ENCODE measurements around the gene COX6B1.

DNA sequence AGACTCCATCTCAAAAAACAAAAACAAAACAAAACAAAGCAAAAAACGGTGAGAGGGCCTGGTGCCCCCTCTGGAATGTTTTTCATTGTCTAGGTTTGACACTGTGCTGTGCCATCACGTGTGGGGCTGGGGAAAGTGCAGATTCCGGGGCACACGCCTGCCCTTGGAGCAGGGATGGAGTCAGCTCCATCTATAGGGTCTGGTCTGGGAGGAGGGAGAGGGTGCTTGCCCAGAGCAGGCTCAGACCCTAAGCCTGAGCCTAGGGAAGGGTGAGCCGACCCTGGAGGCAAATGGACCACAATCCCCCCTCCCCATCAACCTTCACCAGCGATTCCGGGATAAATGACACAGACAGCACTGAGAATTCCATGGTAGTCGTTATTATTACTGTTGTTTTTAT is 45.3 kb downstream of the COX6B1 start:
- TF ChIP-seq CEBPB (IDR thresholded peaks at IDR 0.05; ENCODE audit: low read depth, low read length) (no peak), POLR2AphosphoS5 (IDR thresholded peaks at IDR 0.05; ENCODE audit: low read depth, low read length) (no peak), ZNF274 (IDR thresholded peaks at IDR 0.05; ENCODE audit: borderline replicate concordance, extremely low read depth, low read length) (no peak), POLR2A (IDR thresholded peaks at IDR 0.05; ENCODE audit: control extremely low read depth in 1 of 2, low read depth in 2 of 2, low read length in 2 of 2) (no peak), CBX5 (IDR thresholded peaks at IDR 0.05; ENCODE audit: low read depth, low read length) (no peak), EZH2 (IDR thresholded peaks at IDR 0.05; ENCODE audit: low read depth, low read length, severe bottlenecking) (no peak), TBP (IDR thresholded peaks at IDR 0.05; ENCODE audit: low read depth, low read length) (no peak), SIN3A (conservative IDR thresholded peaks at IDR 0.05 in 1 of 2, IDR thresholded peaks at IDR 0.05 in 1 of 2; ENCODE audit: low read depth in 1 of 2, low read length in 2 of 2) (no peak), RFX5 (IDR thresholded peaks at IDR 0.05; ENCODE audit: borderline replicate concordance, low read depth, low read length) (no peak), SUZ12 (IDR thresholded peaks at IDR 0.05; ENCODE audit: low read length) (no peak), RBBP5 (IDR thresholded peaks at IDR 0.05; ENCODE audit: borderline replicate concordance, low read depth, low read length) (no peak)
- TF ChIP-seq, protein P1, sequence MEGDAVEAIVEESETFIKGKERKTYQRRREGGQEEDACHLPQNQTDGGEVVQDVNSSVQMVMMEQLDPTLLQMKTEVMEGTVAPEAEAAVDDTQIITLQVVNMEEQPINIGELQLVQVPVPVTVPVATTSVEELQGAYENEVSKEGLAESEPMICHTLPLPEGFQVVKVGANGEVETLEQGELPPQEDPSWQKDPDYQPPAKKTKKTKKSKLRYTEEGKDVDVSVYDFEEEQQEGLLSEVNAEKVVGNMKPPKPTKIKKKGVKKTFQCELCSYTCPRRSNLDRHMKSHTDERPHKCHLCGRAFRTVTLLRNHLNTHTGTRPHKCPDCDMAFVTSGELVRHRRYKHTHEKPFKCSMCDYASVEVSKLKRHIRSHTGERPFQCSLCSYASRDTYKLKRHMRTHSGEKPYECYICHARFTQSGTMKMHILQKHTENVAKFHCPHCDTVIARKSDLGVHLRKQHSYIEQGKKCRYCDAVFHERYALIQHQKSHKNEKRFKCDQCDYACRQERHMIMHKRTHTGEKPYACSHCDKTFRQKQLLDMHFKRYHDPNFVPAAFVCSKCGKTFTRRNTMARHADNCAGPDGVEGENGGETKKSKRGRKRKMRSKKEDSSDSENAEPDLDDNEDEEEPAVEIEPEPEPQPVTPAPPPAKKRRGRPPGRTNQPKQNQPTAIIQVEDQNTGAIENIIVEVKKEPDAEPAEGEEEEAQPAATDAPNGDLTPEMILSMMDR (IDR thresholded peaks at IDR 0.05; ENCODE audit: control extremely low read depth in 1 of 3, insufficient read depth in 1 of 3, low read depth in 1 of 3, low read length in 3 of 3): no peak
- TF ChIP-seq, protein P2, sequence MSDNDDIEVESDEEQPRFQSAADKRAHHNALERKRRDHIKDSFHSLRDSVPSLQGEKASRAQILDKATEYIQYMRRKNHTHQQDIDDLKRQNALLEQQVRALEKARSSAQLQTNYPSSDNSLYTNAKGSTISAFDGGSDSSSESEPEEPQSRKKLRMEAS (IDR thresholded peaks at IDR 0.05): no peak
